Endothelial cell of hepatic sinusoid (primary cell): ENCODE data around the gene BAG2.

Experiments
- in situ Hi-C: cut with HindIII; loops from 2 replicates; pipeline ENCODE4 v1.10.0; 2017; ENCODE audit warnings: low sequenced_read_pairs

BAG2 gene

DNA sequence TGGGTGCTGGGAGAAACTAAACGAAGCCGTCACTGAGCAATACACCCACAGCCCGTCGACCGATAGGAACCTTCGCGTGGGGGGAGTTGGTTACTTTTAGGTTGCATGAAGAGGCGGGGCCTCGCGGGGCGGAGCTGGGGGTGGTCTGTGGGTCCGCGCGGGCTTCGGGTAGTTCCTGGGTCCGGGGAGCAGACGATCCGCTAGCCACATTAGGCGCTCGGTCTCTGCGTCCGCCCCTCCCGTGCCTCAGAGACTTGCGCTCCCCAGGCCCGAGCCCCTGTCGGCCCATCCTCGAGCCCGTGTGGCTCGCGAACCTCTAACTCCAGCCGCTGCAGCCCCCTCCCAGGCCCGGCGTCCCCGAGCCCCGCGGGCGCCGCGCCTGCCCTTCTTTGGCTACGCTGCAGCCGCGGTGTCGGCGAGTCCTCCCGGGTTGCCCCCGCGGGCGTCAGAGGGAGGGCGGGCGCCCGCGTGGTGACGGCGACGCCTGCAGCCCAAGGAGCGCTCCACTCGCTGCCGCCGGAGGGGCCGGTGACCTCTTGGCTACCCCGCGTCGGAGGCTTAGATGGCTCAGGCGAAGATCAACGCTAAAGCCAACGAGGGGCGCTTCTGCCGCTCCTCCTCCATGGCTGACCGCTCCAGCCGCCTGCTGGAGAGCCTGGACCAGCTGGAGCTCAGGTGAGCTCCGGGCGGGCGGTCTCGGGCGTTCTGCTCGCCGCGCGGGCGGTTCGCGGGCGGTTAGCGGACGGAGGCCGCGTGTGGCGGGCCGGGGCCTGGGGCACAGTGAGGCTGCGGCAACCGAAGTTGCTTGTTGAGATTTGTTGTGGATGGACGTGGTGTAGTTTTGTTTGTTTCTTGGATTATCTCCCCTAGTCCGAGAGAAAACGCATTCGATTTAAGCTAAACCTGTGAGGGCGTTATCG, at the start of gene BAG2:
TSS of gene BAG2 (plus strand) at position 191 of the 920 bp plus-strand sequence. CDS start at position 563, 372 bp downstream.
- in situ Hi-C loops = no loop called here

DNA sequence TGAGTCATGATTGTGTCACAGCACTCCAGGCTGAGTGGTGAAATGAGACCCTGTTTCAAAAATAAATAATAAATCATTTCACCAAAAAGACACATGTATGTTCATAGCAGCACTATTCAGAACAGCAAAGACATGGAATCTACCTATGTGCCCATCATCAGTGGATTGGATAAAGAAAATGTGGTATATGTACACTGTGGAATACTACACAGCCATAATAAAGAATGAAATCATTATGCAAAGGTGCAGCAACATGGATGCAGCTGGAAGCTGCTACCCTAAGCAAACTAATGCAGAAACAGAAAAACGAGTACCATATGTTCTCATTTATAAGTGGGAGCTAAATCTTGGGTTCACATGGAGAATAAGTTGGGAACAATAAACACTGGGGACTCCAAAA, 49.0 kb upstream of the BAG2 start:
- in situ Hi-C loops = no loop called here

DNA sequence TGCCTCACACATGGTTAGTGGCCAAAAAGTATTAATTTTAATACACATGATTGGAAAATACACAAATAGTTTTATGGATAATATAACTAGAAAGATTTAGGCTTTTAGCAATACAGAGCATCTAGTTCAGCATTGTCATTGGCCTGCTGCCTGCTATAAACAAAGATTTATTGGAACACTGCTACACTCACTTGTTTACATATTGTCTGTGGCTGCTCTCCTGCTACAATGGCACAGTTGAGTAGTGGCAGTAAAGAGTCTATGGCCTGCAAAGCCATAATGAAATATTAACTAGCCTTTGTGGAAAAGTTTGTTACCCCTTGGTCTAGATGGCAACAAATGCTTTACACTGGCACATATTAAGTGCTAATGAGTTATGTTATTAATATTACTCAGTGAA, 44.4 kb upstream of the BAG2 start:
- in situ Hi-C loops = no loop called here

DNA sequence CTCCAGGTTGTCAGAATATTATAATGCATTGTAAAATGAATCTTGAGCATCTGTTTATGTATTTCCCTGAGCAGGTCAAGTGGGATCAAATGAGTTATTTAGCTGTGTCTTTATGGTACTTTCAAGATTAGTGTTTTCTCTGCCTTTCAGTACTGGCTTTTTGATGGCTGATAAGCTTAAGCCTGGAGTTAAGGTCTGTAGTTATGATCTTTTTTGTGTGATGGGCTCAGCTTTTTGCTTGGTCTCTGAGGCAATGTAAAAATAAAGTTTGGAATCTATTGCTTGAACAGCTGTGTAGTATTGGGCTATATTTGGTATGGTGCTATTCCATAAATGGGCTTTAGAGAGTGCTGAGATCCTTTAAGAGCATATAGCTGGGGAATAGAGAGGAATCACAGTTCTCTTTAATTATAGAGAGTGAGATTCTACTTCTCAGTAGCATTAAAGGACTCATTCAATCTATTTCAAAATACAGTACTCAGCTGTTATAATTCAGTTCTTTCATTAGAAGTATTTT, 41.4 kb upstream of the BAG2 start:
- in situ Hi-C loops = no loop called here

DNA sequence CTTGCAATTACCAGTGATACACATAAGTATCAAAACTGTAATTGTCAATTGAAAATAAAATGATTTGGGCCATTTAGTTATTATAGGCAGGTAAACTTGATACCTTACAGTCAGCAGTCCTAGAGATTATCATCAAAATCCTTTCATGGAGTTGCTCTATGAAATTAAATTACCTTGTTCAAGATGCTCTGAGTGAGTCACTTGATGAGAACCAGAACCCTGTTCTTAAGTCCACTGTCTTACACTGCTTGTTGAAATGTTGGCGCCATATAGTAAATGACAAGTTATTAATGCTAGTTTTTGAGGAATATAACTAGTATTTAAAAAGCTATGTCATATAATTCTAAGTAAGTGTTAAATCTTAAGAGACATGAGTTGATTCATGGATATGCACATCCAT, 37.2 kb upstream of the BAG2 start:
- in situ Hi-C loops = no loop called here

DNA sequence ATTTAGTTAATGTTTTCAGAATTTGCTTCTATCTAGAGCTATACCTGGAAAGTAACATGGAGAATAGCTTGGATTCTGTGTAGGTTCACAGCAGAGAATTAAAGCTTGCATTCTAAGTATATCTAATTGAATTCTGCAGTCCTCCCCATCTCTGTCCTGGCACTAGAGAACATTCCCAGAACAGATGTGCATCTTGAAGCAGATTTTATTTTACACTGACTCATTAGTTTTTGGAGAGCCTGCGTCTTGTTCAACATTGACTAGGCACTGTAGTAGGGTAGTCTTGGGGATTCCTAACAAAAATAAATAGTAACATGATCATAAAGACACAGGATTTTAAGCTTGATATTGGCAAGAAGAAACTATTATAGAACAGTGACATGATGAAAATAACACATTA, 36.2 kb upstream of the BAG2 start:
- in situ Hi-C loops = no loop called here

DNA sequence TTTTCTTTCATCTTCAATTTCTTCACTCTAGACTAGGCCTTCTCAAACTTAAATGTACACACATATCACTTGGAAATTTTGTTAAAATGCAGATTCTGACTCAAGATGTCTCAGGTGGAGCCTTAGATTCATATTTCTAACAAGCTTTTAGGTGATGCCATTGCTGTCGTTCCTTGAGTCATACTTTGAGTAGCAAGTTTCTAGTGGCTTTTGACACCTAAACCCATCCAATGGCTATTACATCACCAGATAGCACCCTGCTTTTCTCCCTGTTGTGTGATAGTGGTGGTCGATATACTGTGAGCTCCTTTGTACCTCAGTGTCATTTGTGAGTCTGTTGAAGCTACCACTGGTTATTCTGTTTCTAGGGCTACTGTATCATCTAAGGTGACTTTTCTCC, 34.8 kb upstream of the BAG2 start:
- in situ Hi-C loops = no loop called here

DNA sequence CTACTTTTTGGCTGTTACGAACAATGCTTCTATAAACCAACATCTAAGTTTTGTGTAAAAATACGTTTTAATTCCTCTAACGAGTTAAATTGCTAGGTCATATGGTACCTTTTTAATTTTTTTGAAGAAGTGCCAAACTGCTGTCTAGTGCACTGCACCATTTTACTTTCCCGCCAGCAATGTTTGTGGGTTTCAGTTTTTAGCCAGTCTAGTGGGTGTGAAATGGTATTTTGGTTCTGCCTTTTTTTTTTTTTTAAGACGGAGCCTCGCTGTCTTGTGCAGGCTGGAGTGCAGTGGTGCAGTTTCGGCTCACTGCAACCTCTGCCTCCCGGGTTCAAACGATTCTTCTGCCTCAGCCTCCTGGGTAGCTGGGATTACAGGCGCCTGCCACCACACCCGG, 34.1 kb upstream of the BAG2 start:
- in situ Hi-C loops = no loop called here

DNA sequence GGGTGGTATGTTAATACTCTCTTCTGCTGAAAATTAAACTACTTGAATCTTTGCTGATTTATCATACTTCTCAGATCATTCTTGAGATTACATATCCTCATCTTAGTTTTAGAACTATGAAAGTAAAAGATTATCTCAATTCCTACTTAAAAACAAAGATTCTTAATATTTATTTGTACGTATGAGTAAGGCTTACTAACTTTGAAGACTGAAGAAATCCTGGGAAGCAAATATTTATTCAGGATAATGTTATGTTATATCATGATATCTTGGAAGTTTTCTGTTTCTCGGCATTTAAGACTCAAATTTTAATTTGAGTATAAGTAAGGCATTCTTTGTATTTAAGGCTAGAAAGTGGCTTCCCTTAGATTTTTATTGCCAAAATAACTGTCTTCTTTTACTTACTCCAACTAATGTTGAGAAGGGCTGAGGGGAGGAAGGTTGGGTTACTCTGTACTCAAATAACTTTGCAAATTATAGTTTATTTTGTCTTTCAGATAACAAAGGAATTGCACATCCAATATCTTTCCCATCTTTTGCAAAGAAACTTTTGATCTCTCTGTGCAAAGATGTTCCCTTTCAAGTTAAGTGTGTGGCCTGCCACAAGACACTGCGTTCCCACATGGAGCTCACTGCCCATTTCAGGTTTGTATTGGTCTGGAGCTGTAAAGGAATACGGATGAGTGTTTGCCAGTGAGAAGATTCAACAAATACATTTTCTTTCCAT, 30.5 kb upstream of the BAG2 start:
- in situ Hi-C loops = no loop called here

DNA sequence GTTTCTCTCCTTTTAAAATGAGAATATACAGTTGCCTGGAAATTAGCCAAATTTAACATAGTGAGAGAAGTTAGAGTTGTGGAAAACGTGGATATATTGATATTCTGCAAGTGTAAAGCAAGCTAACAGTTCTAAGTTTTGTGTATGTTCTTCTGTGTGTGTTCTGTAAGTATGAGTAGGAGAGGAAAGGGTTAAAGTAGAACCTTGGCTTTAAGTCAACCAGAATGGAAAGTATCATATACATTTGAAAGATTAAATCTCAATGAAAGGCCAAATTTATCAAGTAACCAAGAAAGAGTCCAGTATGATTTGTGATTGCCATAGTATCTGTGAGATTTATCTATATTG, 30.0 kb upstream of the BAG2 start:
- in situ Hi-C loops = no loop called here

DNA sequence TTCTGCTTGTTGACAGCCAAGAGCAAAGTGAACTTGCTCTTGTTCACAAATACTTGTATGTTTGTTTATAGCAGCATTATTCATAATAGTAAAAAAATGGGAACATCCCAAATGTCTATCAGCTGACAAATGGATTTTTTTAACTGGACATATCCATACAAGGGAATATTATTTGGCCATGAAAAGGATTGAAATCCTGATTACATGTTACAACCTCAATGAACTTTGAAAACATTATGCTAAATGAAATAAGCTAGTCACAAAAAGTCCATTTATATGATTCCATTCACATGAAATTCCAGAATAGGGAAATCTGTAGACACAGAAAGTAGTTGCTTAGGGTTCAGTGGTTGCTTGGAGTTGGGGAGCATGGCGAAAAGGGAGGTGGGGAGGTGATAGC, 28.4 kb upstream of the BAG2 start:
- in situ Hi-C loops = no loop called here

DNA sequence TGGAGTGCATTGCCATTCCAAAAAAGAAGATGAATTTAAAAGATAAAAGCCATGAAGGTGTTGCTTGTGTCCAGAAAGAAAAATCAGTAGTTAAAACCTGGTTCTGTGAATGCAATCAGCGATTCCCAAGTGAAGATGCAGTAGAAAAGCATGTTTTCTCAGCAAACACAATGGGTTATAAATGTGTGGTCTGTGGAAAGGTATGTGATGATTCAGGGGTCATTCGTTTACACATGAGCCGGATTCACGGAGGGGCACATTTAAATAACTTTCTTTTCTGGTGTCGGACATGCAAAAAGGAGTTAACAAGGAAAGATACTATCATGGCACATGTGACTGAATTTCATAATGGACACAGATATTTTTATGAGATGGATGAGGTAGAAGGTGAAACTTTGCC, 24.7 kb upstream of the BAG2 start:
- in situ Hi-C loops = no loop called here

DNA sequence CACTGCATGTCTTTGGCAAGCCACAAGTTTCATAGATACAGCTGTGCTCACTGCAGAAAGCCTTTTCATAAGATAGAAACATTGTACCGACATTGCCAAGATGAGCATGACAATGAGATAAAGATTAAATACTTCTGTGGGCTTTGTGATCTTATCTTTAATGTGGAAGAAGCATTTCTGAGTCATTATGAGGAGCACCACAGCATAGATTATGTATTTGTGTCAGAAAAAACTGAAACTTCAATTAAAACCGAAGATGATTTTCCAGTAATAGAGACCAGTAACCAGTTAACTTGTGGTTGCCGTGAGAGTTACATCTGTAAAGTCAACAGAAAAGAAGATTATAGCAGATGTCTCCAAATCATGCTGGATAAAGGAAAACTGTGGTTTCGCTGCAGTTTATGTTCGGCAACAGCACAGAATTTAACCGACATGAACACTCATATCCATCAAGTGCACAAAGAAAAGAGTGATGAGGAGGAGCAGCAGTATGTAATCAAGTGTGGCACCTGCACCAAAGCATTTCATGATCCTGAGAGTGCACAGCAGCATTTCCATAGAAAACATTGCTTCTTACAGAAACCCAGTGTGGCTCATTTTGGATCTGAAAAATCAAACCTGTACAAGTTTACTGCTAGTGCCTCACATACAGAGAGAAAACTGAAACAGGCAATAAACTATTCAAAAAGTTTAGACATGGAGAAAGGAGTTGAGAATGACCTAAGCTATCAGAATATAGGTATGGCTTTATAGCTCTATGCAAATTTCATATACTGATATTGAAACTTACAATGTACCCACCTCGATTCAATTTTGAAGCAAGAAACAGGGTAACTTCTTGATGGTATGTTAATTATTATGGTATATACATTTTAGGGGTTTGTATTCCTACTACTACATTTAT, 23.9 kb upstream of the BAG2 start:
- in situ Hi-C loops = no loop called here

DNA sequence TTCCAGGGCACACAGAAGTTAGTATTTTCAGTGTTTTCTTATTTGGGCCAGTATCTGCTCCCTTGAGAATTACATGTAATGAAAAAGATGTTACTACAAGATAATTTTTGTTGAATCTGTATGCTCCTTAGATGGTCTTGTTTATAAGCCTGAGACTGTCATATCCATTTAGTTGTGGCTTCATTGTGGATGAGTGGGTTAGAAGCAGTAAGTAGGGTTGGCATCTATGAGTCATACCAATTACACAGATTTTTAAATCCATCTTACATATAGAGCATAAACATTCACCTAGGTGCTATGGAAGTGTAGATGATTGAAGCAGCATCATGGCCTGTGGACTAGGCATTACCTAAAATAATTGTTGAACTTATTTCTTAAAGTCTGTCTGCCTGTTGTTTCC, 13.5 kb upstream of the BAG2 start:
- in situ Hi-C loops = no loop called here

DNA sequence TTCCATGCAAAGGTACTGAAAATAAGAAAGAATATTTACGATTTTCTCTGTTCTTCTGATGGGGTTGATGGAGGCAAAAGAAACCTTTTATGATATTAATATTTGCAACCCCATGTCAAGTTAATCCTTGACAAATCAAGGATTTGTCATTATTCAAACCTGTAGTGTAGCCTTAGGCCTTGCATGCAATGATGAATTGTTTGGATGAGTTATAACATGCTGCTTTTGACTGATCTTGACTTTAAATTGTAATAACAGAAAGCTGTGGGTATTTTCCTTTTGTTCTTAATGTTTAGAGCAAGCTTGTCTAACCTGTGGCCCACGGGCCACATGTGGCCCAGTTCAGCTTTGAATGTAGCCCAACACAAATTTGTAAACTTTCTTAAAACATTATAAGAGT, 13.0 kb upstream of the BAG2 start:
- in situ Hi-C loops = no loop called here

DNA sequence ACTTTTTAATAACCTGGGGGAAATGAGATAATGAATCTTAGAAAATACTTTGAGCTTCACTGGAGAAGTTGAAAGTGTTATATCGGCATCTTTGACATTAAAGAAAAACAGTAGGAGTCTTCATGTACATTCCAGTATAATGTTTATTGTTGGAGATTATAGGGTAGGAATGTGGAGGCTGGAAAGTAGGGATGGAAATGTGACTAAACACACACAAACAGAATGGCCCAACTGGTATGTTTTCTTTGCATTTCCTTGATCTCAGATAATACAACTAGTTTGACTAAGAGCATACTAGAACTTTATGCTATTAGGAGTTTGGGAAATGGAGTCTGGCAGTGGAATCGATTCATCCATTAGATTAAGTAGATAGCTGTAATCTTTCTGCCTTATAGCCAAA, 10.1 kb upstream of the BAG2 start:
- in situ Hi-C loops = no loop called here

DNA sequence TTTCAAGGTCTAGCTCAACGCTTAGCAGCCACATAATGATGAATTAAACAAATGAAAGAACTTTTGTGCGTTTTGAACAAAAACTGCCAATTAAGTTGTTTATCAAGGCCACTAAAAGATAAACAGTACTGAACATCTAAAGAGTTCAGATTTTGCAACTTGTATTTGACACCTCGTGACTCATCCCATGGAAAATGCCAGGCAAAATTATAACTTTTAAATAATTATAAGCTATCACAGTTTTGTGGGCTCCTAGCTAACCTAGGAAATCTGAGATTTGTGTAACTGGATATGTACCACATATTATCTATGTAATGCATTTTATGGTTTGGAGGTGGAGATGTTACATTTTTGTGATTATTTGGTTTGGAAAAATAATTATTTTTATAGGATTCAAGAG, 9.6 kb upstream of the BAG2 start:
- in situ Hi-C loops = no loop called here

DNA sequence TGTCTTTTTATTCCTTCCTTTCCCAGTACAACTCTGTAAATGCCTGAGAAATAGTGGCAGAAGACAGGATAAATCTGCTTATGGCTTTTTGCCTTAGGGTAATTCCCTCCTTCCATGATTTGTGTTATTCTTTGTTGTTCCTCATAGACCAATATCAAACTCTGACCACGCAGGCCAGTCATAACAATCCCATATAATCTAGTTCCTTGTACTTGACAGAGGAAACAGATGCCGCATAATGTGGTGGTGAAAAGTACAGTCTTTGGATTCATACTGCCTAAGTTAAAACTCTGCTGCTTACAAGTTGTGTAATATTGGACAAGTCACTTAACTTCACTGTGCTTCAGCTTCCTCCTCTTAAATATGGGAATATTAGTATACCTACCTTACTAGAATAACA, 8.2 kb upstream of the BAG2 start:
- in situ Hi-C loops = no loop called here

DNA sequence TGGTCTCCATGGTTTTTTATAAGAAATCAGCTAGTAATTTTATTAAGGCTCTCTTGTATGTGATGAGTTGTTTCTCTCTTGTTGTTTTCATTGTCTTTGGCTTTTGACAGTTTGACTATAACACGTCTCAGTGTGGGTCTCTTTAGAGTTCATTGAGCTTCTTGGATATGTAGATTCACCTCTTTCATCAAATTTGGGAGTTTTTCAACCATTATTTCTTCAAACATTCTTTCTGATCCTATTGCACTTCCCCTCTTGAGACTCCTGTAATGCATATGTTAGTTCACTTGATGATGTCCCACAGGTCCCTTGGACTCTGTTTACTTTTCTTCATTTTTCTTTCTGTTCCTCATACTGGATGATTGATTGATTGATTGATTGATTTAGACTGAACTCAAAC, 7.0 kb upstream of the BAG2 start:
- in situ Hi-C loops = loop anchor here (5.0 kb wide), 1 partner anchor 82 kb away; no protein-coding TSS in a partner anchor

DNA sequence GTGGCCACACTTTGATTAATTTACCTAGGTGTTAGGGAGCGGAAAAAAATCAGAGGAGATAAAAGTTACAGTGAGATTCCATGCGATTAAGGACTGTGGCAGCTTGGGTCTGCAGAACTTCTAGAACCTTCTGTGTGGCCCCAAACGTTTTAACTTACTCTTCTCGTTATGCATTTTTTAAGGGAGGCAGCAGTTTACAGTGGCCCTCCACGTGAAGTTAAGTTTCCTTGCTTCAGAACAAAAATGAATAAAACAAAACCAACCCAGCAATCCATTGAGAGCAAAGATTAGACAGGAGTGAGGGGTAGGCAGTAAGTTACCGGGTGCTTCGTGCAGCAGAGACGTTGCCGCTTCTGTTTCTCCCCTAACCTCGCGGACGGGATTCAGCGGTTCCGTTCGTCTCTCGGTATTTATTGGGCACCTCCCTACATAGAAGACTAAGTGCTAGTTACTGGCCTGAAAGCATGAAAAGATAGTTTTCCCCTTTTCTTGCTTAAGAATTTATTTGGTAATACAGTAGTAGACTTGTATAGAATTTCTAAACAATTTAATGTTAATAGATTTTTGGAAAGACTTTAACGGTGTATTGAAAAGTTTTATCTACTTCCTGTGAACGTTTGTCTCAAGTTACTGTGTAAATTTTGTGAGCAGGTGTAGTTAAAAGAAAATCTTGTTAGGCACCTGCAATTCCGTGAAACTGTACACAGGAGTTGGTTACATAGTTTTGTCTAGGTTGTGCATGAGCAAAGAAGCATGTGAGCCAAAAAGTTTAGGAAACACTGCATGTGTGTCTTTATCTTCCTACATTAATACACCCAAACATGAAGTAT, 1.1 kb downstream of the BAG2 start:
- in situ Hi-C loops = no loop called here
